ENCODE data around the gene CTTN.
"Not testable (repeated sequence)": the region's sequence is repeated elsewhere in the genome, so short reads cannot be mapped to it uniquely, and the experiment has no call there.

CTTN gene

GRCh38 chr11:70381872-70382861 lies 16.2 kb upstream of the CTTN start:
- Histone ChIP-seq H3K36me3 (ENCODE audit: insufficient read depth, low read length) (peaks cover 79% of the 10 kb centered on the region), H3K9ac (ENCODE audit: low read depth, low read length) (peak overlapping the region; percentile 25), H3K4me1 (ENCODE audit: insufficient read depth, low read length) (peaks cover 15% of the 10 kb centered on the region), H3K27me3 (ENCODE audit: insufficient read depth, low read length) (no peaks in the 10 kb centered on the region), H3K4me3 (ENCODE audit: low read length) (no peak overlapping the region), H3K27ac (ENCODE audit: low read depth, low read length) (peak overlapping the region; percentile 74), H3K9me3 (ENCODE audit: insufficient read depth, low read depth, low read length) (no peaks in the 10 kb centered on the region)
- WGBS: 83% methylated on average over 12 of the region's 15 CpGs

- Histone ChIP-seq H3K27ac (ENCODE audit: low read depth, low read length) (0 out of 2 replicates have a peak overlapping the region, but pooled peaks have one; percentile 43), H3K9ac (ENCODE audit: low read depth, low read length) (no peak overlapping the region), H3K36me3 (ENCODE audit: insufficient read depth, low read length) (peaks cover 61% of the 10 kb centered on the region), H3K4me3 (ENCODE audit: low read length) (no peak overlapping the region), H3K9me3 (ENCODE audit: insufficient read depth, low read depth, low read length) (no peaks in the 10 kb centered on the region), H3K4me1 (ENCODE audit: insufficient read depth, low read length) (peaks cover 15% of the 10 kb centered on the region), H3K27me3 (ENCODE audit: insufficient read depth, low read length) (no peaks in the 10 kb centered on the region)
- 95% methylated on average over 11 of the region's 11 CpGs for WGBS
Observed at GRCh38 chr11:70383664-70384565, 14.4 kb upstream of the CTTN start.

GRCh38 chr11:70384566-70385152 lies 13.7 kb upstream of the CTTN start:
- H3K27ac ChIP-seq (ENCODE audit: low read depth, low read length): no peak overlapping the region
- no peak overlapping the region for H3K9ac ChIP-seq (ENCODE audit: low read depth, low read length)
- H3K27me3 ChIP-seq (ENCODE audit: insufficient read depth, low read length): no peaks in the 10 kb centered on the region
- WGBS: 94% methylated on average over 18 of the region's 18 CpGs
- H3K9me3 ChIP-seq (ENCODE audit: insufficient read depth, low read depth, low read length): no peaks in the 10 kb centered on the region
- H3K4me3 ChIP-seq (ENCODE audit: low read length): no peak overlapping the region
- H3K4me1 ChIP-seq (ENCODE audit: insufficient read depth, low read length): peaks cover 21% of the 10 kb centered on the region
- peaks cover 54% of the 10 kb centered on the region for H3K36me3 ChIP-seq (ENCODE audit: insufficient read depth, low read length)

DNA sequence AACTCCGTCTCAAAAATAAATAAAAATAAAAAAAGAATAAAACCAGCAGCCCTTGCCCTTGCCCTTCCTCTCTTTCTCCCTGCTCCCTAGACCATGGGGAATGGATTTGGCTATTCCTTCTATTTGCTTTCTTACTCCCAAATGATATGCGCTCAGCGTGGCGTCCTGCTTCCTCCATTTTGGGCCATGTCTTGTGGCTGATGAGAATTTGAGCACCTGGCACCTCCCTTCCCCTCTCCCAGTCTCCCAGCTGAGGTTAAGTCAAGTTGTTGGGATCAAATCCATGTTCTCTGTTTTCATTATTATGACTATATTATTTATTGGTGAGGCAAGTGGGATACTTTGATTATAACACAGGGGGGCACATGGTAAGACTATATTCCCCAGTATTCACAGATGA lies 10.8 kb upstream of the CTTN start:
- H3K36me3 ChIP-seq (ENCODE audit: insufficient read depth, low read length): peaks cover 34% of the 10 kb centered on the region
- no peak overlapping the region for H3K9ac ChIP-seq (ENCODE audit: low read depth, low read length)
- no peaks in the 10 kb centered on the region for H3K27me3 ChIP-seq (ENCODE audit: insufficient read depth, low read length)
- no peak overlapping the region for H3K4me3 ChIP-seq (ENCODE audit: low read length)
- H3K9me3 ChIP-seq (ENCODE audit: insufficient read depth, low read depth, low read length): no peaks in the 10 kb centered on the region
- H3K4me1 ChIP-seq (ENCODE audit: insufficient read depth, low read length): peaks cover 18% of the 10 kb centered on the region
- no peak overlapping the region for H3K27ac ChIP-seq (ENCODE audit: low read depth, low read length)
- WGBS: 100% methylated on average over 4 of the region's 4 CpGs

DNA sequence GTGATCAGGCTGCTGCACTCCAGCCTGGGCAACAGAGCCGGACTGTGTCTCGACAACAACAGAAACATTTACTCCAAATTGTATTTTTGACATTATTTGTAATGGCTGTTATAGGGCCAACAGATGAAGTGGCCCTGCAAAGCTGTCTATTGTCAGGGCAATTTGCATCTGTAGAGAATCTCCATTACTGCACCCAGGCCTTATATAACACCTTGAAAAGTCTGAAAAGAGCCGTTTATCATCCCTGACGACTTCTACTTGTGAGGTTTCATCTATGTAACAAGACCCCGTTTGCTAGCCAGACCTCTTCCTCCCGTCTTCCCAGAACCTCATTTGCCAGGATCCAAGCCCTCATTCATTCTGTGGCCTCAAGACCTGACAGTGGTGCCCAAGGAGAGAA lies 9.1 kb upstream of the CTTN start:
- Histone ChIP-seq H3K27ac (ENCODE audit: low read depth, low read length) (peak overlapping the region; percentile 60; the same call in 1 of the 2 replicates), H3K9ac (ENCODE audit: low read depth, low read length) (no peak overlapping the region), H3K27me3 (ENCODE audit: insufficient read depth, low read length) (no peaks in the 10 kb centered on the region), H3K4me3 (ENCODE audit: low read length) (no peak overlapping the region), H3K4me1 (ENCODE audit: insufficient read depth, low read length) (peaks cover 15% of the 10 kb centered on the region), H3K36me3 (ENCODE audit: insufficient read depth, low read length) (peaks cover 30% of the 10 kb centered on the region), H3K9me3 (ENCODE audit: insufficient read depth, low read depth, low read length) (no peaks in the 10 kb centered on the region)
- 62% methylated on average over 4 of the region's 6 CpGs for WGBS

- not testable (repeated sequence) for H3K9me3 ChIP-seq (ENCODE audit: insufficient read depth, low read depth, low read length); H3K9ac ChIP-seq (ENCODE audit: low read depth, low read length); H3K27me3 ChIP-seq (ENCODE audit: insufficient read depth, low read length); H3K4me3 ChIP-seq (ENCODE audit: low read length)
- 85% methylated on average over 7 of the region's 7 CpGs for WGBS
- Histone ChIP-seq H3K27ac (ENCODE audit: low read depth, low read length) (peak overlapping the region; percentile 60; the same call in 1 of the 2 replicates), H3K36me3 (ENCODE audit: insufficient read depth, low read length) (peaks cover 27% of the 10 kb centered on the region), H3K4me1 (ENCODE audit: insufficient read depth, low read length) (peaks cover 15% of the 10 kb centered on the region)
Observed at GRCh38 chr11:70390882-70391281, 7.4 kb upstream of the CTTN start.

- H3K27me3 ChIP-seq (ENCODE audit: insufficient read depth, low read length): no peaks in the 10 kb centered on the region
- no peak overlapping the region for H3K9ac ChIP-seq (ENCODE audit: low read depth, low read length)
- WGBS: 95% methylated on average over 15 of the region's 15 CpGs
- H3K27ac ChIP-seq (ENCODE audit: low read depth, low read length): no peak overlapping the region
- H3K4me1 ChIP-seq (ENCODE audit: insufficient read depth, low read length): peaks cover 17% of the 10 kb centered on the region
- H3K4me3 ChIP-seq (ENCODE audit: low read length): no peak overlapping the region
- H3K9me3 ChIP-seq (ENCODE audit: insufficient read depth, low read depth, low read length): no peaks in the 10 kb centered on the region
- peaks cover 24% of the 10 kb centered on the region for H3K36me3 ChIP-seq (ENCODE audit: insufficient read depth, low read length)
Observed at GRCh38 chr11:70394211-70394950, 3.9 kb upstream of the CTTN start.

DNA sequence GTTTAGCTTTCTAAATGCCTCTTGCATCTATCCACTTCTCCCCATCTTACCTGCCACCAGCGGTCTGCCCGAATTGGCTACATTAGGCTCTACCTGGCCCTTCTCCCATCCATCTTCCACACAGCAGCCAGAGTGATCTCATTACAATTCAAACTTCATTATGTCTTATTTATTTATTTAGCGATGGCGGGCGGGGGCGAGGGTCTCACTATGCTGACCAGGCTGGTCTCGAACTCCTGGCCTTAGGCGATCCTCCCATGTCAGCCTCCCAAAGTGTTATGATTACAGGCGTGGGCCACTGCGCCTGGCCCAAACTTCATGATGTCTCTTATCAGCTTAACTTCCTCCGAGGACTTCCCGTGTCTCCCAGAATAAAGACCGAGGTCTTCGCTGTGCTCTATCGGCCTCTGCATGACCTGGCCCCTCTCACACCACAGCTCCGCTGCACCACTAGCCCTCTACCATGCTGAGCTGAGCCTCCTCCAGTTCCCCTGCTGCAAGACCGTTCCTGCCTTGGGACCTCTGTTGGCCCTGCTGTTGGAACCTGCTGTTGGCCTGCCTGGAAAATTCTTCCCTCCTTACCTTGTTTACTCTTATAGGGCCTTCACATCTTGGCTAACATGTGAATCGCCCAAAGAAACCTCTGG lies 870 bp upstream of the CTTN start:
- Histone ChIP-seq H3K27ac (ENCODE audit: low read depth, low read length) (peak overlapping the region; percentile 60), H3K4me3 (ENCODE audit: low read length) (peak overlapping the region; percentile 68), H3K4me1 (ENCODE audit: insufficient read depth, low read length) (peaks cover 19% of the 10 kb centered on the region), H3K27me3 (ENCODE audit: insufficient read depth, low read length) (no peaks in the 10 kb centered on the region), H3K9ac (ENCODE audit: low read depth, low read length) (peak overlapping the region; percentile 88), H3K9me3 (ENCODE audit: insufficient read depth, low read depth, low read length) (no peaks in the 10 kb centered on the region), H3K36me3 (ENCODE audit: insufficient read depth, low read length) (peaks cover 31% of the 10 kb centered on the region)
- WGBS: 48% methylated on average over 18 of the region's 18 CpGs

- H3K9ac ChIP-seq (ENCODE audit: low read depth, low read length): peak overlapping the region; percentile 88
Observed at GRCh38 chr11:70398834-70399680, 728 bp downstream of the CTTN start.

More at GRCh38 chr11:70398834-70399680, 728 bp downstream of the CTTN start:
- H3K36me3 ChIP-seq (ENCODE audit: insufficient read depth, low read length): peaks cover 22% of the 10 kb centered on the region
- peak overlapping the region; percentile 68 for H3K4me3 ChIP-seq (ENCODE audit: low read length)
- WGBS: 3% methylated on average over 42 of the region's 42 CpGs
- peaks cover 23% of the 10 kb centered on the region for H3K4me1 ChIP-seq (ENCODE audit: insufficient read depth, low read length)
- H3K9me3 ChIP-seq (ENCODE audit: insufficient read depth, low read depth, low read length): no peaks in the 10 kb centered on the region
- H3K27ac ChIP-seq (ENCODE audit: low read depth, low read length): peak overlapping the region; percentile 62
- H3K27me3 ChIP-seq (ENCODE audit: insufficient read depth, low read length): no peaks in the 10 kb centered on the region

Measured in HUES64 (cell line).